ENCODE results near the gene TCTN1. TPM values are rescaled to one million over a fixed set of nuclear protein-coding genes. Genes with fewer than 3 reads are reported as not detected.
A peak's percentile ranks its signal among the peaks of the same experiment; 100 is the strongest.
"Not testable (repeated sequence)": the region's sequence is repeated elsewhere in the genome, so short reads cannot be mapped to it uniquely, and the experiment has no call there.

The TCTN1 gene
- total RNA-seq, 1 donor from 2014 or later: 14.1 TPM

- not testable (repeated sequence) for H3K9ac ChIP-seq (ENCODE audit: low read depth in 1 of 3, low read length in 3 of 3); H3K9me3 ChIP-seq (ENCODE audit: control insufficient read depth in 3 of 3, low read length in 3 of 3); H3K36me3 ChIP-seq (ENCODE audit: control insufficient read depth in 3 of 3, insufficient read depth in 3 of 3, low read length in 3 of 3); H3K27me3 ChIP-seq (ENCODE audit: control insufficient read depth in 3 of 3, insufficient read depth in 3 of 3, low read length in 3 of 3); H3K4me3 ChIP-seq (ENCODE audit: low read length in 3 of 3); H3K4me1 ChIP-seq (ENCODE audit: control insufficient read depth in 3 of 3, insufficient read depth in 3 of 3, low read length in 3 of 3); H3K27ac ChIP-seq (ENCODE audit: low read depth, low read length)
Measured at GRCh38 chr12:110602085-110602814, 11.7 kb upstream of the TCTN1 start.

- Histone ChIP-seq H3K27ac (ENCODE audit: low read depth, low read length) (no peak overlapping the region), H3K27me3 (ENCODE audit: control insufficient read depth in 3 of 3, insufficient read depth in 3 of 3, low read length in 3 of 3) (no peaks in the 10 kb centered on the region), H3K4me1 (ENCODE audit: control insufficient read depth in 3 of 3, insufficient read depth in 3 of 3, low read length in 3 of 3) (no peaks in the 10 kb centered on the region), H3K36me3 (ENCODE audit: control insufficient read depth in 3 of 3, insufficient read depth in 3 of 3, low read length in 3 of 3) (no peaks in the 10 kb centered on the region), H3K9ac (ENCODE audit: low read depth in 1 of 3, low read length in 3 of 3) (no peak overlapping the region), H3K4me3 (ENCODE audit: low read length in 3 of 3) (no peak overlapping the region), H3K9me3 (ENCODE audit: control insufficient read depth in 3 of 3, low read length in 3 of 3) (no peaks in the 10 kb centered on the region)
Measured at GRCh38 chr12:110606253-110606611, 7.7 kb upstream of the TCTN1 start.

GRCh38 chr12:110613071-110613770 lies 708 bp upstream of the TCTN1 start:
- H3K9me3 ChIP-seq (ENCODE audit: control insufficient read depth in 3 of 3, low read length in 3 of 3): no peaks in the 10 kb centered on the region
- H3K36me3 ChIP-seq (ENCODE audit: control insufficient read depth in 3 of 3, insufficient read depth in 3 of 3, low read length in 3 of 3): peaks cover 0 to 7% (median 0%) of the 10 kb centered on the region in 3 donors
- peaks cover 6 to 8% (median 8%) of the 10 kb centered on the region in 3 donors for H3K4me1 ChIP-seq (ENCODE audit: control insufficient read depth in 3 of 3, insufficient read depth in 3 of 3, low read length in 3 of 3)
- peak overlapping the region; percentile 28 for H3K27ac ChIP-seq (ENCODE audit: low read depth, low read length)
- no peaks in the 10 kb centered on the region for H3K27me3 ChIP-seq (ENCODE audit: control insufficient read depth in 3 of 3, insufficient read depth in 3 of 3, low read length in 3 of 3)
- H3K9ac ChIP-seq (ENCODE audit: low read depth in 1 of 3, low read length in 3 of 3): peak overlapping the region; percentile 70 to 85 (median 81)
- H3K4me3 ChIP-seq (ENCODE audit: low read length in 3 of 3): peak overlapping the region; percentile 85 to 91 (median 89)

- Histone ChIP-seq H3K4me3 (ENCODE audit: low read length in 3 of 3) (no peak overlapping the region), H3K9me3 (ENCODE audit: control insufficient read depth in 3 of 3, low read length in 3 of 3) (no peaks in the 10 kb centered on the region), H3K9ac (ENCODE audit: low read depth in 1 of 3, low read length in 3 of 3) (no peak overlapping the region), H3K27me3 (ENCODE audit: control insufficient read depth in 3 of 3, insufficient read depth in 3 of 3, low read length in 3 of 3) (no peaks in the 10 kb centered on the region), H3K36me3 (ENCODE audit: control insufficient read depth in 3 of 3, insufficient read depth in 3 of 3, low read length in 3 of 3) (peaks cover 0 to 7% (median 0%) of the 10 kb centered on the region in 3 donors), H3K27ac (ENCODE audit: low read depth, low read length) (no peak overlapping the region), H3K4me1 (ENCODE audit: control insufficient read depth in 3 of 3, insufficient read depth in 3 of 3, low read length in 3 of 3) (peaks cover 6 to 8% (median 8%) of the 10 kb centered on the region in 3 donors)
Measured at GRCh38 chr12:110615171-110615570, 1.2 kb downstream of the TCTN1 start.

DNA sequence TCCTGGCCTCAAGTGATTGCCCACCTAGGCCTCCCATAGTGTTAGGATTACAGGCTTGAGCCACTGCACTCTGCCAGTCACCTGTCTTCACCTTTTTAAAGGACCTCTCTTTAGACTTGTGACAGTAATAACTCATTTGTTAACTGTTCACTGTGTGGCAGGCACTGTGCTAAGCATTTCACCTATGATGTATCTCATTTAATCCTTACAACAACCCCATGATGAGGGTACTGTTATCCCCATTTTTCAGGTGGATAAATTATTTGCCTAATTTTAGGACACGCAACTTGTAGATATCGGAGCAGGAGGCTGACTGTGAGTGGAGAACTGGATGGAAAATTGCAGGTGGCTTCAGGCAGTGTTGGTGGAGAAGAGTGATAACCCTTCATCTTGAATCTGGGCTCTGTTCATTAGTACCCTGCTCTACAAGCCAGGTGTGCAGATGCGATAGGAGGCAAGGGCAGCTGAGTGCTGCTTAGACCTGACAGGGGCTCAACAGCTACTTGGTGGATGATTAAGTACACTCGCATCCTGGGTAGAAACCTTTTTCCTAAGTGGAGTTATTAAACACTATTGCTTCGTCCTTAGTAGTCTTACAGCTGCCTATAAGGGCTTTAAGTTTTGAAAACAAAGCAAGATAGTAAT lies 2.7 kb downstream of the TCTN1 start:
- no peaks in the 10 kb centered on the region for H3K27me3 ChIP-seq (ENCODE audit: control insufficient read depth in 3 of 3, insufficient read depth in 3 of 3, low read length in 3 of 3)
- H3K9me3 ChIP-seq (ENCODE audit: control insufficient read depth in 3 of 3, low read length in 3 of 3): no peaks in the 10 kb centered on the region
- peaks cover 0 to 7% (median 0%) of the 10 kb centered on the region in 3 donors for H3K36me3 ChIP-seq (ENCODE audit: control insufficient read depth in 3 of 3, insufficient read depth in 3 of 3, low read length in 3 of 3)
- H3K4me3 ChIP-seq (ENCODE audit: low read length in 3 of 3): no peak overlapping the region
- H3K9ac ChIP-seq (ENCODE audit: low read depth in 1 of 3, low read length in 3 of 3): no peak overlapping the region
- peaks cover 6 to 8% (median 8%) of the 10 kb centered on the region in 3 donors for H3K4me1 ChIP-seq (ENCODE audit: control insufficient read depth in 3 of 3, insufficient read depth in 3 of 3, low read length in 3 of 3)
- no peak overlapping the region for H3K27ac ChIP-seq (ENCODE audit: low read depth, low read length)

DNA sequence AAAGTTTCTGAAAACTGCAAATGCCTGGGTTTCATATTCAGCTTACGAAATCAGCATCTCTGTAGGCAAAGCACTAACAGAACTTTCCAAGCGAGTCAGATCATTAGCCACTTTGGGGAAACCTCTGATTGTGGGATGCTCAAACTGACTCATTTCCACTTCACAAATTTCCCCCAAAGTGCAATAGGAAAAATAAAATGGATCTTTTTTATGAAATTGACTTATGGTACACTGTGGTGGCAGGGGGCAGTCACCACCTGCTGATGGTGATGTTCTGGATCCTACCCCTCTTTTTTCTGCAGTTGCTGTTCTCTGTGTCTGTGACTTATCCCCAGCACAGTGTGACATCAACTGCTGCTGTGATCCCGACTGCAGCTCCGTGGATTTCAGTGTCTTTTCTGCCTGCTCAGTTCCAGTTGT lies 5.6 kb downstream of the TCTN1 start:
- H3K27me3 ChIP-seq (ENCODE audit: control insufficient read depth in 3 of 3, insufficient read depth in 3 of 3, low read length in 3 of 3): no peaks in the 10 kb centered on the region
- no peak overlapping the region for H3K4me3 ChIP-seq (ENCODE audit: low read length in 3 of 3)
- peaks cover 0 to 10% (median 4%) of the 10 kb centered on the region in 3 donors for H3K36me3 ChIP-seq (ENCODE audit: control insufficient read depth in 3 of 3, insufficient read depth in 3 of 3, low read length in 3 of 3)
- no peak overlapping the region for H3K27ac ChIP-seq (ENCODE audit: low read depth, low read length)
- H3K9ac ChIP-seq (ENCODE audit: low read depth in 1 of 3, low read length in 3 of 3): no peak overlapping the region
- H3K4me1 ChIP-seq (ENCODE audit: control insufficient read depth in 3 of 3, insufficient read depth in 3 of 3, low read length in 3 of 3): peaks cover under 1 to 3% (median 2%) of the 10 kb centered on the region in 3 donors
- no peaks in the 10 kb centered on the region for H3K9me3 ChIP-seq (ENCODE audit: control insufficient read depth in 3 of 3, low read length in 3 of 3)

- Histone ChIP-seq H3K9ac (ENCODE audit: low read depth in 1 of 3, low read length in 3 of 3) (no peak overlapping the region), H3K36me3 (ENCODE audit: control insufficient read depth in 3 of 3, insufficient read depth in 3 of 3, low read length in 3 of 3) (peaks cover 0 to 4% (median 3%) of the 10 kb centered on the region in 3 donors), H3K27me3 (ENCODE audit: control insufficient read depth in 3 of 3, insufficient read depth in 3 of 3, low read length in 3 of 3) (no peaks in the 10 kb centered on the region), H3K9me3 (ENCODE audit: control insufficient read depth in 3 of 3, low read length in 3 of 3) (no peaks in the 10 kb centered on the region), H3K27ac (ENCODE audit: low read depth, low read length) (no peak overlapping the region), H3K4me1 (ENCODE audit: control insufficient read depth in 3 of 3, insufficient read depth in 3 of 3, low read length in 3 of 3) (no peaks in the 10 kb centered on the region), H3K4me3 (ENCODE audit: low read length in 3 of 3) (no peak overlapping the region)
Measured at GRCh38 chr12:110622582-110622981, 8.7 kb downstream of the TCTN1 start.

DNA sequence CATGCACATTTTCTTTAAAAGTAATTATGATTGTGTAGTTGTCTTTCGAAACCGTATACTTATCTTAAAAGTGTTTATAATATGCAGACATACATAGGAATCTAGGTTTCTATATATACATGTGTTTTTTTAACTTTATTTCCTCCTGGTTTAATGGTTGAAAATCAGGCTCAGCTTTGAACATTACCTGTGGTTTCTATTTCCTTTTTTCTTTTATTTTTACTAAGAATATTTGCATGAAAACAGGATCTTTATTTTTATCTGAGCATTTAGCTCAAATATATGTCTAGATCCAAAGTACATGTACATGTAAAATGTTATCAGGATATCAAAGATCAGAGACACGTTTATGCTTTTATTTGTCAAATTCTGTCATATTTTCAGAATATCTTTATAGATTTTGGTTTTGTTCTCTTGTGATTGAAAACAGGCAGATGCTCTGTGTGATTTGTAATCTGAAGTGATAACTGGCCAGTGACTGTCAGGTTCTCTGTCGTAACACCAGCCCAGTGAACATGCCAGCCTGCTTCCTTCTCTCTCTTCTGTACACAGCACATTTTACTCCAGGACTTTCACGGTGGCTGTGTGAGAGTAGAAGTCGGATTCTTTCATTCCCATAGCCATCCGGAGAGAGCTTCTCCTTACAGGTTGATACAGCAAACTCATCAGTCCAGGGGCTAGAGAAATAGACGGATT lies 13.7 kb downstream of the TCTN1 start:
- Histone ChIP-seq H3K4me1 (ENCODE audit: control insufficient read depth in 3 of 3, insufficient read depth in 3 of 3, low read length in 3 of 3) (no peaks in the 10 kb centered on the region), H3K27ac (ENCODE audit: low read depth, low read length) (no peak overlapping the region), H3K36me3 (ENCODE audit: control insufficient read depth in 3 of 3, insufficient read depth in 3 of 3, low read length in 3 of 3) (peaks cover 0 to 7% (median 4%) of the 10 kb centered on the region in 3 donors), H3K9me3 (ENCODE audit: control insufficient read depth in 3 of 3, low read length in 3 of 3) (no peaks in the 10 kb centered on the region), H3K9ac (ENCODE audit: low read depth in 1 of 3, low read length in 3 of 3) (no peak overlapping the region), H3K4me3 (ENCODE audit: low read length in 3 of 3) (no peak overlapping the region), H3K27me3 (ENCODE audit: control insufficient read depth in 3 of 3, insufficient read depth in 3 of 3, low read length in 3 of 3) (no peaks in the 10 kb centered on the region)

GRCh38 chr12:110635055-110635454 lies 21.1 kb downstream of the TCTN1 start:
- Histone ChIP-seq H3K4me1 (ENCODE audit: control insufficient read depth in 3 of 3, insufficient read depth in 3 of 3, low read length in 3 of 3) (peaks cover under 1 to 21% (median 10%) of the 10 kb centered on the region in 3 donors), H3K9me3 (ENCODE audit: control insufficient read depth in 3 of 3, low read length in 3 of 3) (no peaks in the 10 kb centered on the region), H3K4me3 (ENCODE audit: low read length in 3 of 3) (no peak overlapping the region), H3K36me3 (ENCODE audit: control insufficient read depth in 3 of 3, insufficient read depth in 3 of 3, low read length in 3 of 3) (peaks cover 0 to 4% (median 3%) of the 10 kb centered on the region in 3 donors), H3K27ac (ENCODE audit: low read depth, low read length) (no peak overlapping the region), H3K27me3 (ENCODE audit: control insufficient read depth in 3 of 3, insufficient read depth in 3 of 3, low read length in 3 of 3) (no peaks in the 10 kb centered on the region), H3K9ac (ENCODE audit: low read depth in 1 of 3, low read length in 3 of 3) (no peak overlapping the region)
